GM19397 (cell line): ENCODE data around the gene JADE3.

Experiments
- ATAC-seq: cut with Tn5 transposase; IDR thresholded peaks from one replicate; pipeline ENCODE4 v1.9.1; 2021; ENCODE audit warnings: mild to moderate bottlenecking, moderate library complexity; ENCODE audit not compliant: unreplicated experiment

The JADE3 gene

DNA sequence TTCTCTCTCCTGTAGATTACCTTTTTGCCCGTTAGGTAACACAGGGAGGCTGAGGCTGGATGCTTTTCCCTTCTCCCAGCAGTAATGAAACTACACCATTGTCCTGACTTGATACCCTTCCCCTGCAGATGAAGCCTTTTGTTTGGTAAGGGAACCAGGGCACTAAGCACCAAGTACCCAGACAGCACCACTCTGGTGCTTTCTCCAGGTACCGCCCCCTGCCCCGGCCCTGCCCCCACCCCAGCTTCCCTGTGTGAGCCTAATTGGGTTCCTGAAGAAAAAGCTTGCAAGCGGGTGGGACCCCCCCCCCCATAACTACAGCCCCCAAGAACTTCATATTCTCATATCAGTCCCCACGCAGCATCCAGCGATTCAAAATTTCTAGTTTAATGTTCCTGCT is 79.8 kb downstream of the JADE3 start:
- ATAC-seq, result no peak

DNA sequence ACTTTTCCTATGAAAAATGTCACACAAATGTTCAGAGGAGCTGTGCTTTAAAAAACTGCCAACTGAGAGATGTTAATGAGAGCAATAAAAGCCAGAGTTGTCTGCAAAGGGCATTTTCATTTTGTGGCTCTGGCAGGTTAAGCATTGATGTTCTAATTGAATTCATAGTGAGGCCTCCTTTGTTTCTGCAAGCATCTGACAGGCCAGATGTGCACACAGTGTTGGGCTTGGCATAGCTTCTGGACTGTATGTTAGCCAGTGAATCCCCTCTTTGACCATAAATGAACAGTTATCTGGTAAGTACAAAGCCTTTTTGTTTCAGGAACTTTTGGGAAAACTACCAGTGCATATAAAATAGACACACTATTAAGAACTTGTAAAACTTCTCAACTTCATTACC is 81.9 kb downstream of the JADE3 start:
- ATAC-seq, result no peak

DNA sequence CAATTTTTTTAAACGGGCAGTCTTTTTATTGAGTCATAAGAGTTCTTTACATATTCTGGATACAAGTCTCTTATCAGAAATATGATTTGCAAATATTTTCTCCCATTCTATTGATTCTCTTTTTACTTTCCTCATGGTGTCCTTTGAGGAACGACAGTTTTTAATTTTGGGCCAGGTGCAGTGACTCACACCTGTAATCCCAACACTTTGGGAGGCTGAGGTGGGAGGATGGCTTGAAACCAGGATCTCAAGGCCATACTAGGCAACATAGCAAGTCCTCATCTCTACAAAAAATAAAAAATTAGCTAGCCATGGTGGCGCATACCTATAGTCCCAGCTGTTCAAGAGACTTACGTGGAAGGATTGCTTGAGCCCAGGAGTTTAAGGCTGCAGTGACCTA is 99.9 kb downstream of the JADE3 start:
- ATAC-seq, result no peak

DNA sequence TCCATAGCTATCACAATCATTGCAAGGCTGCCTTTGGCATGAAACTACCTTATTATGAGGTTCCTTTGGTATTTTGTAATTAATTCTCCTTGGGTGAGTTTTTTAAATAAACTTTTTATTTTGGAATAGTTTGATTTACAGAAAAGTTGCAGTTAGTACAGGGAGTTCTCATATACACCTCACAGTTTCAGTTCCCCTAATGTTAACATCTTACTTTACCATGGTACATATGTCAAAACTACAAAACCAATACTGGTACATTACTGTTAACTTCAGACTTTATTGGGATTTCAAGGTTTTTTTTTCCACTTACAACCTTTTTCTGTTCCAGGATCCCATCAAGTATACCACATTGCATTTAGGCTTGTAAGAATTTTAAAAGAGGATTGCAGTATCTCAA is 114.0 kb downstream of the JADE3 start:
- no peak for ATAC-seq

DNA sequence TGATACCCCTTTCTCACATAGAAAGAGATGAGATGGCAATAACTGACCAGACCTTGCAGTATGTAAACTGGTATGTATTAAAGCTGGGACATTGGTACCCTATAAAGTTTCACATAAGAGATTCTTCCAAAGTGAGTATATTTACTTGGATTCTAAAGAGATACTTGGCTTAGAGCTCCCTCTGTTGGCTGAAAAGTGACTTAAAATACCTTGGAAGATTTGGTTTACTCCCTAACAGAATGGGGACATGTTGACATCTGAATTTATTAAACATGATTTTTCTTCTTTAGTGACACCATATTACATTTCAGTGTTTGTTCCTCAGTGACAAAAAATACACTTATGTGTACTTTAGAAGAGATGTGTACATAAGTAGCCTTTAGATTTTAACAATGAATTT is 118.1 kb downstream of the JADE3 start:
- ATAC-seq, result no peak

DNA sequence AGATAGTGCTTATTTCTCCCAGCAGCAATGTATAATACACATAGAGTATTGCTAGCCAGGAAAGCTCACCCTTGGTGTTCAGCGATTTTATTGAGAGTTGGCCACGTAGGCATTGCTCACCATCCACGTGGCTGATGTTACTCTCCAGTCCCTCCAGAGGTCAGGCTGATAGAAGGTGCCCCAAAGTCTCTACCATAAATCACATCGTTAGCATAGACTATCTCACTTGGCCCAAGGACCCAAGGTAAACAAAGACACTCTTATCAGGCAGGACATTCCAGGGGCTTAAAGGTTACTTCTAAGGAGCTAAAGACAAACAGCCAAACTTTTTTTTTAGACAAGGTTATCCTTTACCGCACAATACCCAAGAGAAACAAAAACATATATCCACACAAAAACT is 135.8 kb downstream of the JADE3 start:
- no peak for ATAC-seq

DNA sequence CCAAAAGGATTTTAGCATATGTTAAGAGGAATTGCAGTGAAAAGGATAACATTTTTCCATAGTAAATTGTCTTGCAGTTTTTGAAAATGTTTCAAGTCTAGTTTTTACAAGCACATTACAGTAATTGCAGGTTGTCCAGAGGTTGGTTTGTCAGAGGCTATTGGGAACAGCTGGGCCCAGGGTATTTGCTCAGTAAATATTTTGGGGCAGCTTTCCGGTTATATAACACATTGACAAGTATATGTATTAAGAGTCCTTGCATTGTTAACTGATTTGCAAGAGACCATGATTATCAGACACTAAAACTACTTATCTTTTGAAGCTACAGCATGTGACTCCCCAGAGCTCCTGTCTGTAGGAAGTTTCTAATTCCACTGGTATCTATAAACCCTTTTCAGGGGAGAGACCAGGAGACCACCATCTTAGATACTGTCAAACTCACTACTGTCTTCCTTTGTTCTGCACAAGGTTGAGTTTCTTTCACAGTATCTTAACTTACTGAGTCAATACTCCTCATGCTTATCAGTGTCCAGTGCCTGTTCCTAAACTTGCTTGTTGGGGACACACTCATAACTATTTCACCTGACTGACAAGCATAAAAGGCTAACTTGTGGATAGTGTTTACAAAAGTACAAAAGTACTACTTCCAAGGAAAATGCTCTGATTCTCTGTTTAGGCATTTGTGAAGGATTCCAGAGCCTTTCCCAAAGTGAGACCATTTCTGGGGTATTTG is 147.1 kb downstream of the JADE3 start:
- no peak for ATAC-seq

DNA sequence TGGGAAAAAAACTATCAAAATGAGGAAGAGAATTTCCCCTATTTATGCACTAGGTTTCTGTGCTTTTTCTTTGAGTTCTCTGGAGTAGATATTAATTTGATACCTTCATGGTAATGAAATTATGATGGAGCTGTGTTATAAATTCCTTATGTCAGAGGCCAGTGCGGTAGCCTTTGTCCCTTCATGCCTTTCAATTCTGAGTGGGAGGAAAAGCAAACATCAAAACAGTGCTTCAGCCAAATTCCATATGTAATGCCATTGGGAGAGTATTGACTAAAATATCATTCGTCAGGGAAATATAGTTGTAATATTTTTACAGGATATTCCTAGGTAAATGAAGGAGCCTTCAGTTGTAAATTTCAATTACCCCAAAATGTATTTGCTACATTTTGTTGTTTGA is 148.5 kb downstream of the JADE3 start:
- no peak for ATAC-seq

DNA sequence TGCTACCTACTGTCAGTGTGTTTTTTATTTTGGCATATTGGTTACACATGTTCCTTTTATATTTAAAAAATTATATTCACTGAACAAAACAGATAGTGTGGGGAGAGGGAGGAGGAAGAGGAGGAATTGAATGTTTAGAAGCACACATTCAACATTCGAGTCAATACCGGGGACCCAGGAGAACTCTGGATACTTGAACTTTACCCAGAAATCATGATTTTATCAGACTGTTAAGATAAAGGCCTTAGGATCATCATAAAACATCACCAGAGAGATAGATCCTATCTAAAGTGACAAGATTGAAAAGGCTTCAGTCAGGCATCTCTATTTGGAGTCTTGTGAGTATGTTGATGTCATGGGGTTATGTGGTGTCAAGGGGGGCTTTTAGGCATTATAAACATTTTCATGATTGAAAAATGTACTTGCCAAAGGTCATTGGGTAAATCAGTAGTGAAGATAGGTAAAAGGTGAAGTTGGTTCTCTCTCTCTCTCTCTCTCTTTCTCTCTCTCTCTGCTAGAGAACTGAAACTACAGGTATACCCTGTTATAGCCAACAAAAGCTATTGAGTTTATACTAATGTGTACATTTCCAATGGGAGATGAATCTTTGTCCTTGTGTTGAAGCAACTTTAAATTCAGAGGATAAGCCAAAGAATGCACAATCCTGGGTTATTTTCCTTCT is 149.2 kb downstream of the JADE3 start:
- ATAC-seq, result no peak

DNA sequence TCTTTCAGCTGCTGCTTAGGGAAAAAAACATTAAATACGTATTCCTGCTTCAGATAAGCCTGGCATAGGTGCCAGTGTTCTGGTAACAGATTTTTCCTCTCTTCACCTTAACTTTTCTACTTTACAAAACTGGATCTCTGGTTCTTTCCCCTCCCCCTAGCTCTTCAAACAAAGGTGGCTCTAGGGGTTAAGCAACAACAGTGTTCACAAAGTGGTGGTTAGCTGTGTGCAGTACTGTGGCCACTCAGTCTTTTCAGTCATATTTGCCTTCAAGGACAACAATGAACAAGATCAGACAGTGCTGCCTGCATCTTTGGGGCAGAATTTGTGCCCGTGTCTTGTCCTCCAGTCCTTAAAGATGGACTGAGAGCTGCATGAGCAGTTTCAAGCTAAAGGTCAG is 151.0 kb downstream of the JADE3 start:
- ATAC-seq, result no peak

DNA sequence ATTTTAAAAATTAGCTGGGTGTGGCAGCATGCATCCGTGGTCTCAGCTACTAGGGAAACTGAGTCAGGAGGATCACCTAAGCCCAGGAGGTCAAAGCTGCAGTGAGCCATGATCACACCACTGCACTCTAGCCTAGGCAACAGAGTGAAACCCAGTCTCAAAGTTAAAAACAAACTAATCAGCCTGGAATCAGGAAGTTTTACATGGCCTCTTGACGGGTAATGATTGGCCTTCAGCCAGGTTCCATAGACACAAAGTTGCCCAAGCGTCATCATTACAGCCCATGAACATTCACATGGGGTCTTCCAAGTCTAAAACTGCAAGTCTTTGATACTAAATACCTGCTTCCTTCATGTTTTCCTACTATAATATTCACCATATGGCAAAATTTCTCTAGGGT is 156.0 kb downstream of the JADE3 start:
- no peak for ATAC-seq

DNA sequence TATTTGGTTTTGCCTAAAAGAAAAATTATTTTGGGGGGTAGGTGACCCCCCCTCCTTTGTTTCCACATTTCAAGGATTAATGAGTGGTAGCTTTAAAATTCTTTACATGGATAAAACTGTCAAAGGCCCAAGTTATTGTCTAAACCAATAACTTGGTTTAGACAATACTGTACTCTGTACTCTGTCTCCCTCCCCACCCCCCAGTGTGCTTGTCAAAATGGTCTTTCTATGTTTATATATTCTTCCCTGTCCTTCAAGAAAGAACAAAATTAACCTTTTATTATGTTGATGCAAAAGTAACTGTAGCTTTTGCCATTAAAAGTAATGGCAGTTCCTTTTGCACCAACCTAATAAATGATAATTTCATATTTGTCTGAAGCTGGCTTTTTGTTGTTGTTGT is 156.5 kb downstream of the JADE3 start:
- ATAC-seq, result no peak

DNA sequence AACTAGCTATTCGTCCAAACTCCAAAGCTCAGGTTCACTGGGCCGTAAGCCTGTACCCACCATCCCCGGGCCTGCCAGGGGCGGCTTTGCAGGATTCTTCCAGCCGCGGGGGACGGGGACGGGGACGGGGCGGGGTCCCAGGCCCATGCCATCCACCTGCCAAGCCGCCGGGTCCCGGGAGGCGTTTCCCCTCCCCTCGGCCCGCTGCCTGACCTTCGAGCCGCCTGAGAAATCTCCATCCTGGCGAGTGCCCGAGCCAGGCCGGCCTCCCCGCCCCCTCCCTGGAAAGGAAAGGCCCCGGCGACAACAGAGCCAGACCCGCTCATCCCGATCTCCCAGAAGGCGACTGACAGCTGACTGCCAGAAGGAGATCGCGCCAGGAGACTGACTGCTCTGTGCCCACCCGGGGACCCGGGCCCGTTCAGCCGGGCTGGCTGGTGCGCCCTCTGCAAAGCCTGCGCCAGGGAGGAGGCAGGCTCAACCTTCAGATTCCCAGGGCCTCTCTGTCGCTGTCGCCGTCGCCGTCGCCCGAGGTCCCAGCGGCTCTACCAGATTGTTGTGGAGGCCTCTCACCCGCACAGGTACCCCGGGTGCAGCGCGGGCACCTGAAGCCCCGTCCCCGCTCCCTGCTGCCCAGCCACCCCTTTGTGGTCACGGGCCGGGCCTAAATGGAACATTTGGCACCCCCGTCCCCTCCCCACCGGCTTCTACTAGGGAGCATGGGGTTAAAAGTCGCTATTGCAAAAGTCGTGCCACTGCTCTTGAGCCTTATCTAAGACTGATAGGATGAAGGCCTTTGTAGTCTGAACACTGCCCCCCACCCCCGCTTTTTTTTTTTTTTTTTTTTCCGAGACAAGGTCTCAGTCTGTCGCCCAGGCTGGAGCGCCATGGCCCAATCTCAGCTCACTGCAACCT is 166.2 kb downstream of the JADE3 start, which contains the start of gene RGN:
RGN (plus strand) TSS at position 315 of the 915 bp plus-strand sequence. CDS start 2,702 bp downstream, outside the sequence.
- ATAC-seq, result no peak

DNA sequence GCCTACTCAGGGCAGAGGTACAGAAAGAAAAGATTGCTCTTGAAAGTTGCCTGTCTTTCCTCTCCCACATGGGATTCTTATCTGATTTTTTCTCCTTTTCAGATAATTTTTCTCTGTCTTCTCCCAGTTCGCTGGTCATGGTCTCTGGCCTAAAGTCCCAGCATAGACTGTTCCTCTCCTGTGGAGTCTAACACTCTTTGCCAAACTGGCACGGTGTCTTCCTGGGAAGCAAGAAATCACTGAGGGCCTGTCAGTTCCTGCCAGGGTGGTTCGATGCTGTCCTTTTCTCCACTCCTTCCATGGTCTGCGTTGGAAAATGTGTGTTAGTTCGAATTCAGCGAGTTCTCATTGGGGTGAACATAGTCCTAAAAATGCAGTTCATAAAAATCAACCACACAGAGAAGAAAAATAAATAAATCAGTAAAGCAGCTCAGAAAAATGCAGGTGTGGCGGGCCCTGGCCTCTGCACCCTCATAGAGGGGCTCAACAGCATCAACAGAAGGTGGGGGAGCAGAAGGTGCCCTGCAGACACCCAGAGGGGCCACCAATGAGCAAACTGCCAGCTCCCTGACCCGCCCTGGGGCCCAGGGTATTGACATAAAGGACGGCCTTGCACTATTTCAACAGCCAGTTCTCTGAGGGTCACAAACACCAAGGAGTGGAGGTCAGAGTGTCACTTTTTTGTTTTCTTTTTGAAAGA is 168.1 kb downstream of the JADE3 start:
- ATAC-seq, result no peak

DNA sequence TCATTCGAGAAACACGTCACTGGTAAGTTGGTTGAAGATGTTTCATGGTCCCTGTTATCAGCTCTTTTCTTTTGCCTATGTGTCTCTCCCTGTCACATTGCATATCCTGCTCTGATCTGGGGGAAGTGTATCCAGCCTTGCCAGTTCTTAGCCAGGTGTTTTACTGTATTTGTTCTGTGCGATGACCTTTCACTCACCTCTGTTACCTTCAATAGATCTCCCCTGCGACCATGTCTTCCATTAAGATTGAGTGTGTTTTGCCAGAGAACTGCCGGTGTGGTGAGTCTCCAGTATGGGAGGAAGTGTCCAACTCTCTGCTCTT is 168.7 kb downstream of the JADE3 start:
- ATAC-seq, result no peak

DNA sequence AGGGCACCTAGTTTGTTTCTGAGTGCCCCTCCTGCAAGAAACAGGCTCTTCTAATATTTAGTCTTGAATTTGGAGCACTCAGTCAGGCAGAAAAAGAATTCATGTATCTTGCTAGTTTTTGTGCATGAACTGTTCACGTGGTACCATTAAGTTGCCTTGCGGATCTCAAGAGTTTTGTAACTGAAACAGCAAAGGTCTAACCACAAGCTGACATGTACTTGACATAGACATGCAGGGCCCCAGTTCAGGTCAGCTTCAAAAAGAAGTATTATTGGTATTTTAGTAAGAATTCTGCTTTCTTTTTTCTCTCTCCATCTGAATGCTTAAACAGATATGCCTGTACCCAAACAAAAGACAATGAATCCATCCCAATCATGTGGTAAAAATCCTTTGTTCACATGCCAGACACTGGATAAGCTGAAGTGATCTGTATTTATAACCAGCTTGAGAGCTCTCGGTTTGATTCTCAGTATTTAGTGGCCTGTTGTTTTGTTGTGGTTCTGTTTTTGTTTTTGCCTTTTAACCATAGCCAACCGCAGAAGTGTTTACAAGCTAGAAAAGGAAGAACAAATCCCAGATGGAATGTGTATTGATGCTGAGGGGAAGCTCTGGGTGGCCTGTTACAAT is 179.0 kb downstream of the JADE3 start:
- ATAC-seq, result no peak

DNA sequence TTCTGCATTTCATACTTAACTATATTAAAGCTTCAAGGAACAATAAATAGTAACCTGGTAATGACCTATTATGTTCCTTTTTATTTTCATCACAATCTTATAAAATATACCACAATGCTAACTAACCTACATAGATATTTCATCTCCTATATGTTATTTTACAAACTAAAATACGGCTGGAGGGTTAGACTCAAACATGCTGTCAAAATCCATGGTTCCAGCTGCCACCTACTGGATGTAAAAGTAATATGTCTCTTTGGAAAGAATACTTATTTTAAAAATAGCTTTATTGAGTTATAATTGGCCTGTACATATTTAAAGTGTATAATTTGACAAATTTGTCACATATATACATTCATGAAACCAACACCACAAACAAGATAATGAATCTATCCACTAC is 181.0 kb downstream of the JADE3 start:
- no peak for ATAC-seq

DNA sequence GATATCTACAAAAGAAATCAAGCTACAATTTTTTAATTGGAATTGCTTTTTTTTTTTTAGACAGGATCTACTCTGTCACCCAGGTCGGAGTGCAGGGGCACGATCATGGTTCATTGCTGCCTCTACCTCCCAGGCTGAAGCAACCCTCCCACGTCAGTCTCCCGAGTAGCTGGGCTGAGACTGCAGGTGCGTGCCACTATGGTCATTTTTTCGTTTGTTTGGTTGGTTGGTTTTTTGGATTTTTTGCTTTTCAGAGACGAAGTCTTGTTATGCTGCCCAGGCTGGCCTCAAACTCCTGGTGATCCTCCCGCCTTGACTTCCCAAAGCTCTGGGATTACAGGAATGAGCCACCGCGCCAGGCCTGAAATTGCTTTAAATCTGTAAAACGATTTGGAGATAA is 181.6 kb downstream of the JADE3 start:
- ATAC-seq, result no peak

DNA sequence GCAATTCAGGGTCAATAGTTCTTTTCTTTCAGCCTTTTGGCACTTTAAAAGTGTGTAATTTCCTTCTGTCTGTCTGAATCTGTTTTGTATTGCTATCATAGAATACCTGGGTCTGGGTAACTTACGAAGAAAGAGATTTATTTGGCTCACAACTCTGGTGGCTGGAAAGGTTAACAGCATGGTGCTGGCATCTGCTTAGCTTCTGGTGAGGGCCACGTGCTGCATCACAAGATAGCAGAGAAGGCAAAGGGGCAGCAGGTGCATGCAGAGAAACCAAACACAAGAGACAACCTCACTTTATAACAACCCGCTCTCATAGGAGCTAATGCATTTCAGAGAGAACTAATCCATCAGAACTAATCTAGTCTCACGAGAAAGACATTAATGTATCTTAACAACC is 184.8 kb downstream of the JADE3 start:
- ATAC-seq, result no peak

DNA sequence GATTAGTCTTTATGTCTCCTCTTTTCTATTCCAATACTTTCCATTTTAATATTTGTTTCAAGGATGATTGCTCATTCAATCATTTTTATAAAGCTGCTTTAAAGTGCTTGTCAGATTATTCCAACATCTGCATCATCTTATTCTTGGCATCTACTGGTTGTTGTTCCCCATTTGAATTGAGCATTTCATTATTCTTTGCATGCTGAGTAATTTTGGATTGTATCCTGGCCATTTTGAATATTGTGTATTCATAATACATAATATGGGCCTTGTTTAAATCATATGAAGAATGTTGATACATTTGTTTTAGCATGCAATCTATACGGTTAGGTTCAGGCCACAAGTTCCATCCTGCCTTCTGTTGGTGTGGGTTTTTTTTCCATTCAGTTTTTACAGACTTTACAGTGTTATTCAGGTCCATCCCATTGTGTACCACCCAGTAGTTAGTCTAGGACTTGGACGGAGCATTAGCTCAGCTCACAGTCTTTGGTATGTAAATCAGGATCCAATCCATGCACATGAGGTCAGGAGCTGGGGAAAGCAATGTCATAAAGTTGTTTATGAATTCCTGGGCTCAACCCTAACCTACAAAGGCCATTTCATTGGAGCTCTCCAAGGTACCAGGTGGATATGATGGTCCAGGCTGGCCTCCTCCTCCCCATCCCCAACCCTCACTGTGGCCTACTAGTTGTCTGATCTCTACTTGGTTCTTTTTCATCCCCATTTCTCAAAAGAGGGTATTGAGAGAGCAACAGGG is 186.3 kb downstream of the JADE3 start:
- no peak for ATAC-seq
